ENCODE measurements around the gene PGRMC1. TPM values are rescaled to one million over a fixed set of nuclear protein-coding genes. Genes with fewer than 3 reads are reported as not detected.

Gene PGRMC1
- total RNA-seq, 4 donors from 2014 or later = 114 to 152 (median 139) TPM

DNA sequence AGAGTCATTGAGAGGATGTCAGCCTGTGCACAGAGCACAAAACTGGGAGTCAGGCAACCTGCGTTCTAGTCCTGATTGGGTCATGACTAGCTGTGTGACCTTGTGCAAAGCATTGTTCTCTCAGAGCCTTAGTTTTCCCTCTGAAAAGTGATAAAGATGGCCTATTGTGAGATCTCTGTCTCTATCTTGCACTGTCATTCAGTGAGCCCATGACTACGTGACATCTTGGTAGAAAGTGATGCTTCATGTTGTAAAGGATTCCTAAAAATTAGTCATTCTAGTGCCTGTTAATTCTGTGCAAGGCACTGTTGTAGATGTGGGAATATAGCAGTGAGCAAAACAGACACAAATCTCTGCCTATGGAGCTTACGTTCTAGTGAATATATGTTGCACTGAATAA is 2.5 kb downstream of the PGRMC1 start:
- no peak overlapping the region for H3K4me3 ChIP-seq
- 61 to 64% methylated on average over 3 of the region's 3 CpGs for WGBS, 2 donors (ENCODE audit: low coverage in 1 of 2)
- ATAC-seq = no peak
- peaks cover 0 to 26% (median 0%) of the 10 kb centered on the region in 3 donors for H3K4me1 ChIP-seq
- no peaks in the 10 kb centered on the region for H3K9me3 ChIP-seq
- TF ChIP-seq POLR2A (IDR thresholded peaks at IDR 0.05) (no peak), EP300 (IDR thresholded peaks at IDR 0.05) (no peak), POLR2AphosphoS5 (IDR thresholded peaks at IDR 0.05) (no peak)
- TF ChIP-seq, protein P1, sequence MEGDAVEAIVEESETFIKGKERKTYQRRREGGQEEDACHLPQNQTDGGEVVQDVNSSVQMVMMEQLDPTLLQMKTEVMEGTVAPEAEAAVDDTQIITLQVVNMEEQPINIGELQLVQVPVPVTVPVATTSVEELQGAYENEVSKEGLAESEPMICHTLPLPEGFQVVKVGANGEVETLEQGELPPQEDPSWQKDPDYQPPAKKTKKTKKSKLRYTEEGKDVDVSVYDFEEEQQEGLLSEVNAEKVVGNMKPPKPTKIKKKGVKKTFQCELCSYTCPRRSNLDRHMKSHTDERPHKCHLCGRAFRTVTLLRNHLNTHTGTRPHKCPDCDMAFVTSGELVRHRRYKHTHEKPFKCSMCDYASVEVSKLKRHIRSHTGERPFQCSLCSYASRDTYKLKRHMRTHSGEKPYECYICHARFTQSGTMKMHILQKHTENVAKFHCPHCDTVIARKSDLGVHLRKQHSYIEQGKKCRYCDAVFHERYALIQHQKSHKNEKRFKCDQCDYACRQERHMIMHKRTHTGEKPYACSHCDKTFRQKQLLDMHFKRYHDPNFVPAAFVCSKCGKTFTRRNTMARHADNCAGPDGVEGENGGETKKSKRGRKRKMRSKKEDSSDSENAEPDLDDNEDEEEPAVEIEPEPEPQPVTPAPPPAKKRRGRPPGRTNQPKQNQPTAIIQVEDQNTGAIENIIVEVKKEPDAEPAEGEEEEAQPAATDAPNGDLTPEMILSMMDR (IDR thresholded peaks at IDR 0.05) = no peak
- H3K36me3 ChIP-seq = peaks cover 0 to 20% of the 10 kb centered on the region in 2 donors
- no peak overlapping the region for H3K27ac ChIP-seq
- no peaks in the 10 kb centered on the region for H3K27me3 ChIP-seq

DNA sequence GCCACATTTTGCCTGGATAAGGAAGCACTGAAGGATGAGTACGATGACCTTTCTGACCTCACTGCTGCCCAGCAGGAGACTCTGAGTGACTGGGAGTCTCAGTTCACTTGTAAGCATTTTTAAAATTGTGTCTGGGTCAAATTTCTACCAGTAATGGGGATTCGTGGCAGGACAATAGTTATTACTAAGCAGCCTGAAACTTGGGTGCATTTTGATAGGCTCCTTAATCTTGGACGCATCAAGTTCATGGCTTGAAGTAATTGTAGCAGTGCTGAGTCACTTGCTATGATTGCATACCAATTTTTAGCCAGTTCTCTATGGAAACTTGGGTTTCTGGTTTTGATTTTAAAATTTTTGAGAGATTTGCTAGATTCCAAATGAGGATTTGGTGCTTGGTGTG is 4.3 kb downstream of the PGRMC1 start:
- WGBS, 2 donors (ENCODE audit: low coverage in 1 of 2) = 63% methylated on average over 3 of the region's 3 CpGs; no CpG with 5 or more reads in 1 of the 2 donors

DNA sequence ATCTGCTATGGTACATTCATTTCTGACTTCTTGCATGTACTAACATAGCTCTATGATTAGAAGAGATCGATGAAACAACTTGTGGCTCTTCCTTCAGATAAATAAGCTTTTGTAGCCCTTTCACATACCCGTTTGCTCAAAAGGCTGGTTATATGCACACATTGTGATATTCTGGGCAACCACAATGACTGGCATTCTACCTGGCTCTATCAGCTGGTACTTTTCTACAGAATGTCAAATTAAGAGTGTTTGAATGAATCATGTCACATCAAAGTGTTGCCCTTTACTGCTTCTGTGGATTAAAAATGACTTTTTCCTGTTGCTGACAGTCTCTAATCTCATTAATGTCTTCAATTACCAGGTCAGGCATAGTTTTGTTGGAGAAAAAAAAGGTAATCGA is 11.6 kb downstream of the PGRMC1 start:
- H3K27ac ChIP-seq = no peak overlapping the region
- ATAC-seq = no peak
- H3K36me3 ChIP-seq = peaks cover 0 to 10% of the 10 kb centered on the region in 2 donors
- H3K4me1 ChIP-seq = no peaks in the 10 kb centered on the region
- WGBS, 2 donors (ENCODE audit: low coverage in 1 of 2) = 58 to 97% methylated on average over 3 of the region's 3 CpGs
- no peak for TF ChIP-seq POLR2A (IDR thresholded peaks at IDR 0.05)
- TF ChIP-seq EP300 (IDR thresholded peaks at IDR 0.05) = no peak
- TF ChIP-seq, protein P1 (IDR thresholded peaks at IDR 0.05) = no peak
- TF ChIP-seq POLR2AphosphoS5 (IDR thresholded peaks at IDR 0.05) = no peak
- H3K9me3 ChIP-seq = no peaks in the 10 kb centered on the region
- H3K27me3 ChIP-seq = no peaks in the 10 kb centered on the region
- no peak overlapping the region for H3K4me3 ChIP-seq

More for the DNA sequence above, 4.3 kb downstream of the PGRMC1 start:
- no peak for TF ChIP-seq EP300 (IDR thresholded peaks at IDR 0.05)
- TF ChIP-seq, protein P1 (IDR thresholded peaks at IDR 0.05) = no peak
- no peak for TF ChIP-seq POLR2A (IDR thresholded peaks at IDR 0.05)
- no peak for TF ChIP-seq POLR2AphosphoS5 (IDR thresholded peaks at IDR 0.05)
- Histone ChIP-seq H3K27ac (no peak overlapping the region), H3K9me3 (no peaks in the 10 kb centered on the region), H3K27me3 (no peaks in the 10 kb centered on the region), H3K4me3 (no peak overlapping the region), H3K4me1 (peaks cover 0 to 19% (median 0%) of the 10 kb centered on the region in 3 donors), H3K36me3 (peaks cover 0 to 25% of the 10 kb centered on the region in 2 donors)
- no peak for ATAC-seq

DNA sequence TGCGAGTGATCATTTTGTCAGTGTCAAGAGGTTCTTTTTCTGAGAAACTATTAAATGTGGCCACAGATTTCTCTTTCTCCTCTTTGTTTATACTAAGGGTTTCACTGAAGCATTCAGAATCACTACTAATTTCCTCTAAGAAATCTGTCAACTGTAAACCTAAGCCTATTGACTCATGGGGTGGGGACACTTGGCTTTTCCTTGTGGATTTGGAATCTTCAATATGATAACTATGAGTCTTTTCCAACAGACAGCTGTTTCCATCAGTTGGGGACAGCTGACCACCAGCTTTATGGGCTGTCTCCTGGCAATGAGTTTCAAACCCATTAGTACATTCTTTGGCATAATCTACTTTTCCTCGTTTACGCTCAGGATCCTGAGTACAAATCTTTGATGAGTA is 13.8 kb downstream of the PGRMC1 start:
- Histone ChIP-seq H3K36me3 (no peaks in the 10 kb centered on the region), H3K27ac (no peak overlapping the region), H3K27me3 (no peaks in the 10 kb centered on the region), H3K4me1 (no peaks in the 10 kb centered on the region), H3K4me3 (no peak overlapping the region), H3K9me3 (no peaks in the 10 kb centered on the region)
- no peak for TF ChIP-seq POLR2A (IDR thresholded peaks at IDR 0.05)
- TF ChIP-seq POLR2AphosphoS5 (IDR thresholded peaks at IDR 0.05) = no peak
- TF ChIP-seq, protein P1 (IDR thresholded peaks at IDR 0.05) = no peak
- TF ChIP-seq EP300 (IDR thresholded peaks at IDR 0.05) = no peak
- ATAC-seq = no peak
- 65 to 79% methylated on average over 3 of the region's 3 CpGs for WGBS, 2 donors (ENCODE audit: low coverage in 1 of 2)

DNA sequence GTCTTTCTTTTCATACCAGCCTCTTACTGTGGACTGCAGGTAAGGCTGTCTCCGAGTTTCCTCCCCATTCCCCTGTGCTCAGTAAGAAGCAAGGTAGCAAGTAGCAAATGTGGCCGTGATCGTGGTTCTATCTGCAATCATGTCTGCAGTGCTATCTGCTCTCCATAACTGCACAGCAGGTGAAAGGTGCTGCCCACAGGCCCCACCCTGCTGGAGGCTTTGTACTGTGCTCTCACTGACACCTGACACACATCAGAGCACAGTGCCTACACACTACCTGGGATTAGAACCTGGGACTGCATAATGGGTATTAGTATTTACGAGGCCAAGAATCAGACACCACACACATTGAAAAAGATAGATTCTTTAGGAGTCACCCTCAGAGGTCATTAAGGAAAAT is 15.3 kb downstream of the PGRMC1 start:
- H3K27ac ChIP-seq = no peak overlapping the region
- 78 to 100% methylated on average over 2 to 4 of the region's 4 CpGs for WGBS, 2 donors (ENCODE audit: low coverage in 1 of 2)
- H3K9me3 ChIP-seq = no peaks in the 10 kb centered on the region
- H3K27me3 ChIP-seq = no peaks in the 10 kb centered on the region
- H3K36me3 ChIP-seq = no peaks in the 10 kb centered on the region
- no peaks in the 10 kb centered on the region for H3K4me1 ChIP-seq
- TF ChIP-seq POLR2A (IDR thresholded peaks at IDR 0.05) (no peak), EP300 (IDR thresholded peaks at IDR 0.05) (no peak)
- ATAC-seq = no peak
- no peak overlapping the region for H3K4me3 ChIP-seq
